NCI-H2029 (cell line): Measurements from ENCODE around the gene PDE11A.

Experiments
- DNase-seq: peaks from one replicate; lab custom pipeline; 2025; lab: John Stamatoyannopoulos, UW

The PDE11A gene

DNA sequence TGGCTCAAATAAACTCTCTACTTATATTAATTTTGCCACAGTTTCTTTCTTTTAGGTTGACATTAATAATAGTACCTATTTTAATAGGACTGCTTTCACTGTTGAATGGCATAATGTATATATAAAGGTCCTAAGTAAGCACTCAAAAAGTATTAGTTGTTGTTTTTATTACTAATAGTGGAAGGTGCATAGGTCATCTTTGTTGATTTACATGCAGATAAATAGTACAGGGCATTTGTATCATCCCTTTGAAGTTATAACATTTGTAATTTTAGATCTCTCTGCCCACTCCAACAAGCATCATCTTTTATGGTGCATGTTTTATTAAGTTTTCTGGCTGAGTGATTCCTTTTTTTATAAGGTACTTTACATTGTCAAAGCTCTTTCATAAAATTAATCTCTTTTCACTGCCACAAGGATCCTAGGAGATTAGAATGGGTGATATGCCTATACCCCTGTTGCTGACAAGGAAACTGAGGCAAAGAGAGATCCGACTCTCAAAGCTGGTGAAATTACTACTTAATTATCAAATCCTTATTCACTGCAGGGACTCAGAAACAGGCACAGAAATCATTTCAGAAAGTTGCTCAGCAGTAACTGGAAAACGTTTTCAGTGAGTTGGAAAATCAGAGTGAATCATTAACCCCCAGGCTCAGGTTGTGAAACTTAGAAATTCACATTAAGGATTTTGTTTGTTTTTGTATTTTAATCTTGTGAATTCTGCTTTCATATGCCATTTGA, 380.4 kb downstream of the PDE11A start:
- no peak for DNase-seq

DNA sequence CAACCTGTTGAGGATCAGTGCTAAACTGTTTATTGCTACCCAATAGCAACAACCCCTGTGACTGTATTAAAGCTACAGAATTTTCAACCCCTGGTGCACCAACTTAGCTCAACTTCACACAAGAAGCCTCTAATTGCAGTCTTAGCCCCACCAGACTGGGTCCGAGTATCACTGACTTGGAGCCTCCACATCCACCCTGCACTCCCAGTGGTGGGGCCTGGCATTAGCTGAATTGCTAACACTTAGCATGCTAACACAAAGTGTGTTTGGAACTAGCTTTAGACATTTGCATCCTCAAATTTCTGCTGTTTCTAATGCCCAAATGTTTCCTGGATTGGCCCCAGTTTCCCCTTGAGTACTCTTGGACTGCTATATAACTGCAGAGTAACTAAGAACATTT, 381.4 kb downstream of the PDE11A start:
- DNase-seq = no peak

DNA sequence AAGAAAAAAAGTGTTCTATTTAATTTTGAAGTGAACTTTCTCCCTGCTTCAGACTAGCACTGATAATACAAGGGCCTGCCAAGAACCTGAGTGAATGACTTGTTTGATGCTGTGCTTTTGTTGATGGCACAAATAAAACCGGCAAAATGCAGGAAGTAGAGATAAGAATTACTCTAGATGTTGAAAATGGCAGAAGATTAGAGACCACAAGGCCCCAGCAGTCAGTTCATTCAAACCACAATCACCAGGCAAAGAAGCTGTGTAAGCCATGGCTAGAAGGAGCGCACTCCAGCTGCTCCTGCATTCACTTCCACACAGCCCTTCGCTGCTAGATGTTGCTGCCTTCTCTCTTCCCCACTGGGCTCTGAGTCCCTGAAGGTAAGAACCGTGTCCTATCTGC, 383.0 kb downstream of the PDE11A start:
- no peak for DNase-seq

DNA sequence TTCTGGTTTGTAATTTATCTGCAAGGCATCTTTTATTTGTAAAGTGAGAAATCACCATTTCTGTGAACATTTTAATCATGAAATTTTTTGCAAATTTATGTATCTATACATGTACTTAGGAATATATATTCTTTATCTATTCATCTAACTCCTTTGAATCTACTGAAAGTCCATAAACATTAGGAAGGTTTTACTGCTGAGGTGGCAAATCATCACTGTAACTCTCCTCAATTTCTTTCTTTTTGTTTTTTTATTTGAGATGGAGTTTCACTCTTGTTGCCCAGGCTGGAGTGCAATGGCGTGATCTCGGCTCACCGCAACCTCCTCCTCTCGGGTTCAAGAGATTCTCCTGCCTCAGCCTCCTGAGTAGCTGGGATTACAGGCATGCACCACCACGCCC, 383.7 kb downstream of the PDE11A start:
- no peak for DNase-seq

- no peak for DNase-seq
These were observed 388.9 kb downstream of the PDE11A start for GRCh38 chr2:177683661-177684069.

DNA sequence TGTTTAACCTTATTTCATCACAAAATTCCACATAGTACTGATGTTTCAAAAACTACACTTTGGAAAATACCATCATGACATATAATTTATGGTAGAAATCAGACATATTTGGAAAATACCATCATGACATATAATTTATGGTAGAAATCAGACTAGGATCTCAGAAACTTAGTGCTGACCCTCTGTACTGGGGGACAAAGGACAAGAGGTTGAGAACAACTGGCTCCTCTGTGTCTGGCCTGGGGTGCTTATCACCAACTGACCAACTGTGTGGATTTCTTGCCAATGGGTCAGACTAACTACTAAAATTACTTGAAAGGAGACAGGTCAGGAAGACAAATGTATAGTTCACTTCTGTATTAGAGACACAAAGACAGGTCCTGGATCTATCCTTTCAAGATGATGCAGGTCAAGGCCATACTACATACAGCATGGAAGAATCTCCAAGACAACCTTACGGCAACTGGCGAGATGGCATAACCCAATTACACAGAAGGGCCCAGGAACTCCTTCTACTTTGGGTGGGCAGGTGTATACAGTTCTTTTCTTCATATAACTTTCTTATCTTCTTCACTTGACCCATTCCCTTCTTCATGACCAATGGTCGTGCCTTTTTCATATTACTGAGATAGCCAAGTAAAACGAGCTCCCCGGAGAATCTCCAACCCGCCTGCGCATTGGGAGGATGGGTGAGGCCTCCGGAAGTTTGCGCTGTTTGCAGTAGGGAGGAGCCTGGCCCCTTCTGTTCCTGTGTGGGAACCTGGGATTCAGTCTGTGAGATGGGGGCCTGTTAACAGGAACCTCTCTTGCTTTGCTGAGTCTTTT, 389.5 kb downstream of the PDE11A start:
- DNase-seq = no peak

- no peak for DNase-seq
These were observed 390.6 kb downstream of the PDE11A start for GRCh38 chr2:177682006-177682405.

DNA sequence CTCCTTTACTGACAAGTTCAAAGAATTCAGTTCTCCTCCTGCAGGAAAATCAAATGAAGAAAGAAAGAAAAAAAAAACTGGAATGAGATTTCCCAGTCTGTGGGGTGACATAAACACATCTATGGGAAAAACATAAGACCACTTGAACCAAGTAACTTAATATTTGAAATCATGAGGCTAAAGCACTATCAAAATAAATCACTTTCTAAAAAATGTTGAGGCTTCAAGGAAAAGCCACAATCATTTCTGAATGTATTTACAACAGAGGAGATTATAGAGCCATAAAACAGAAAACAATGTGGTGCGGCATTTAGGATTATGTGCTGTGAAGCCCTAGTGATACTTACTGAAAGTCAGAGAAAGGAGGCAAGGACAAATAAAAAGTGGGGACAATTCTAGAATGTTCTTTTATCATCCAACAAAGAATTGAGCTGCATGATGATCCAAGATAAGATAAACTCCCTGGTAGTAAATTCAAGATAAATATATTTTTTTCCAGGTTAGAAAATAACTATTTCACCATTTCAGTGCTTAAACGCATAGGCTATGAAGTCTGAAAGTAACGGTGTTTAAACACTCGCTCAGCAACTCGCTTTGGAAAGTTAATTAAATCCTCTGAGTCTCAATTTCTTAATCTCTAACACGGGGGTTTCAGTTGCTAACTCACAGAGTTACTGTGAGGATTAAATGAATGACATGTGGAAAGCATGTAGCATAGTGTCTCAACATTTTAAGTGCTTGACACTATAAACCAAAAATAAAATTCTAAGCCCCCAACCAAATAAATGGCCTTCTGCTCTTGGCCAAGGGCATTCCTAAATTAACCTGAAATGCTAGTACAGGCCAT, 391.5 kb downstream of the PDE11A start:
- no peak for DNase-seq

- no peak for DNase-seq
These were observed 392.7 kb downstream of the PDE11A start for GRCh38 chr2:177679611-177680605.

- no peak for DNase-seq
These were observed 393.6 kb downstream of the PDE11A start for GRCh38 chr2:177678939-177679338.

GRCh38 chr2:177676636-177677035, 395.9 kb downstream of the PDE11A start:
- no peak for DNase-seq

GRCh38 chr2:177675825-177676224, 396.8 kb downstream of the PDE11A start:
- no peak for DNase-seq

DNA sequence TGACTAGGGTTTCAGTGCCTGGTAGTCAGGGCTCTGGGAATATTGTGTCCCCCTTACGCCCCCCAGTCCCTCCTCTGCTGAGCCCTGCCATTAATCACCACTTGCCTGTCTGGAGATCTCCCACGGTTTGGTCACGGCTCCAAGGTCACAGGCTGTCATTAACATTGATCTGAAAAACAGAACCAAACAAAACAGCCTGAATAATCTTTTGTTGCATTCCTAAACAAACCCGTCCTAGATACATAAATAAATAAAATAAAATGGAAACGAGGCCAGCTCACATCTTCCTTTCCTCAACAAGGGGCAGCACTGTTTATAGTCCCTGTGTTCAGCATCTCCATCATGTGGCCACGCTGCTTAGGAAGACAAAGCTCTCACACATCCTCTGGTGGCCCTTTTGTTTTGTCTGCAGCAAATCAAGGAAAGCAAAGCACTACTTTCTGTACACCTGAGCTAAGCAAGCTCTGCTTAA, 397.2 kb downstream of the PDE11A start:
- no peak for DNase-seq

GRCh38 chr2:177673602-177674595, 398.7 kb downstream of the PDE11A start:
- DNase-seq = peak; percentile 2

- DNase-seq = no peak
These were observed 400.9 kb downstream of the PDE11A start for GRCh38 chr2:177671662-177672061.

- no peak for DNase-seq
These were observed 401.6 kb downstream of the PDE11A start for GRCh38 chr2:177670791-177671535.

DNA sequence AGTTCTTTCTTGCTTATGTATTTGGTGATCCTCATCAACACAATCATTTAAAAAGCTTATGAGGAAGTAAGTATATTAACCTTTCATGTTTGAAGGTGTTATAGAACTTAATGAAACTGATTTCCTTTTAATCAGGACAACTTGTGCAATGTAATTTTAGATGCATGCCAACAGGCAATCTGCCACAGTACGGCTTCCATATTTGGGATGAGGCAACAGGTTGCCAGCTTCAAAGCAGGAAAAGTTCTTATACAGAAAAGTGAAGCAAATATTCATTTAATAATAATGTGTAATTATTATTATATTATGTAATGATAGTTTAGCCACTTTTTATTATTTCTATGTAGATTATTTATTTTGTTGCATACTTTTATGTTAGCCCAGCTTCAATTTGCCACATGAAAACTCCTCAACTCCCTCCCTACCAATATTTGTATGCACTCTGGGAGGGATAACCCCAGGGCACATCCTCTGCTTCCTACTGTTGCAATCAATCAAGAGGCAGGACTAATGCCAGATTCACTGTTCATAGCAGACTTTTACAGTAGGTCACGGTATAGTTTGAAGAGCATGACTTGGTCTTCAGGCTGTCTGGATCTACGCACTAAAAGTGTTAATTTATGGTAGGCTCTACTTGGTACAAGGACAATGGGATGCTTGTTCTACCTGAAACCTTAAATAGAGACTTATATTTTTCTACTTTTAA, 402.8 kb downstream of the PDE11A start:
- DNase-seq = no peak

GRCh38 chr2:177669201-177669600, 403.4 kb downstream of the PDE11A start:
- no peak for DNase-seq
